Activated effector memory CD4-positive, alpha-beta T cell treated with Interleukin-2 at 50 U/mL for 16 hours (primary cell): ENCODE results near the gene CDH4.

Source experiments
- DNase-seq: peaks from one replicate; pipeline ENCODE4 v3.0.0-alpha.2; 2020

Gene CDH4

GRCh38 chr20:61877776-61878477 is 625.9 kb downstream of the CDH4 start:
- DNase-seq, result no peak

- no peak for DNase-seq
These were observed 626.6 kb downstream of the CDH4 start for GRCh38 chr20:61878478-61879302.

GRCh38 chr20:61879303-61879620 is 627.2 kb downstream of the CDH4 start:
- DNase-seq, result no peak

GRCh38 chr20:61879694-61880093 is 627.6 kb downstream of the CDH4 start:
- no peak for DNase-seq

- DNase-seq, result no peak
These were observed 628.6 kb downstream of the CDH4 start for GRCh38 chr20:61880706-61881105.

GRCh38 chr20:61881416-61881815 is 629.4 kb downstream of the CDH4 start:
- no peak for DNase-seq

- DNase-seq, result no peak
These were observed 629.8 kb downstream of the CDH4 start for GRCh38 chr20:61881861-61882260.

GRCh38 chr20:61882716-61883615 is 630.9 kb downstream of the CDH4 start:
- no peak for DNase-seq

- DNase-seq, result no peak
These were observed 631.9 kb downstream of the CDH4 start for GRCh38 chr20:61883857-61884393.

- no peak for DNase-seq
These were observed 632.7 kb downstream of the CDH4 start for GRCh38 chr20:61884571-61885389.

GRCh38 chr20:61885759-61886715 is 634.0 kb downstream of the CDH4 start:
- DNase-seq, result no peak

- DNase-seq, result no peak
These were observed 634.9 kb downstream of the CDH4 start for GRCh38 chr20:61886721-61887595.

- no peak for DNase-seq
These were observed 635.6 kb downstream of the CDH4 start for GRCh38 chr20:61887596-61888093.

GRCh38 chr20:61888101-61888865 is 636.2 kb downstream of the CDH4 start:
- DNase-seq, result no peak

GRCh38 chr20:61889659-61890058 is 637.6 kb downstream of the CDH4 start:
- no peak for DNase-seq

GRCh38 chr20:61890210-61890609 is 638.1 kb downstream of the CDH4 start:
- no peak for DNase-seq

GRCh38 chr20:61891476-61891875 is 639.4 kb downstream of the CDH4 start:
- DNase-seq, result no peak

GRCh38 chr20:61891916-61892649 is 640.0 kb downstream of the CDH4 start:
- no peak for DNase-seq
